GM21737 (cell line): Measurements from ENCODE around the gene HOXD9.

Experiments used
- ATAC-seq: cut with Tn5 transposase; IDR thresholded peaks from one replicate; pipeline ENCODE4 v1.9.1; 2021; ENCODE audit warnings: mild to moderate bottlenecking, moderate library complexity; ENCODE audit not compliant: unreplicated experiment

The HOXD9 gene

GRCh38 chr2:176137252-176137580 is 14.7 kb downstream of the HOXD9 start:
- no peak for ATAC-seq

- no peak for ATAC-seq
Observed at GRCh38 chr2:176137906-176138305, 15.4 kb downstream of the HOXD9 start.

- no peak for ATAC-seq
Observed at GRCh38 chr2:176138526-176138922, 16.0 kb downstream of the HOXD9 start.

- ATAC-seq, result no peak
Observed at GRCh38 chr2:176138923-176139660, 16.6 kb downstream of the HOXD9 start.

- no peak for ATAC-seq
Observed at GRCh38 chr2:176139661-176140512, 17.4 kb downstream of the HOXD9 start.

GRCh38 chr2:176140513-176141317 is 18.2 kb downstream of the HOXD9 start:
- ATAC-seq, result peak; percentile 85

- no peak for ATAC-seq
Observed at GRCh38 chr2:176142281-176142680, 19.8 kb downstream of the HOXD9 start.

- ATAC-seq, result no peak
Observed at GRCh38 chr2:176145085-176145969, 22.8 kb downstream of the HOXD9 start.

GRCh38 chr2:176146101-176146500 is 23.6 kb downstream of the HOXD9 start:
- no peak for ATAC-seq

GRCh38 chr2:176146645-176147044 is 24.1 kb downstream of the HOXD9 start:
- no peak for ATAC-seq

GRCh38 chr2:176147210-176147799 is 24.8 kb downstream of the HOXD9 start:
- ATAC-seq, result no peak

- ATAC-seq, result no peak
Observed at GRCh38 chr2:176147800-176148496, 25.4 kb downstream of the HOXD9 start.

GRCh38 chr2:176148751-176149421 is 26.4 kb downstream of the HOXD9 start:
- ATAC-seq, result no peak

GRCh38 chr2:176149481-176149938 is 27.0 kb downstream of the HOXD9 start:
- no peak for ATAC-seq

- ATAC-seq, result no peak
Observed at GRCh38 chr2:176149939-176150583, 27.5 kb downstream of the HOXD9 start.

- ATAC-seq, result no peak
Observed at GRCh38 chr2:176150584-176151441, 28.3 kb downstream of the HOXD9 start.
